Measurements from ENCODE around the gene THADA. TPM values are rescaled to one million over a fixed set of nuclear protein-coding genes. Genes with fewer than 3 reads are reported as not detected.

The THADA gene
- total RNA-seq, 6 donors from 2014 or later = 23.6 to 57.5 (median 37.3) TPM

DNA sequence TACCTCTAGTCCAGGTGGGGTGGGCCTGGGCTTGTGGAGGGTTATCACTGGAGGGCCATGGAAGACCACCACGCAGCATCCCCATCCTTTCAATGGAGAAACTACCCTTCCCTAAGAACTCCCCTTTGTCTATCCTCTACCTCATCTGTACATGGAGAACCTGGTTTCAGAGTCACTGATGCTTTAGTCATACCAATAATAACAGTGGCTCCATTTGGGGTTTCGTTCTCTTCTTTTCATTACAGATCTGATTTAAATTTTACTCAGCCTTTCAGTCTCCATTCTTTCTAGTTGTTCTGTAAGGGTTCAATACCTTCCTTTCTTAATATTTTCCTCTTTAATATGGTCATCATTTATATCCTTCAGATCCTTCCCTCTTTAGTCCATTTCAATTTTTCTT, 314.8 kb downstream of the THADA start:
- Histone ChIP-seq H3K9me3 (peaks cover 0 to 14% (median 9%) of the 10 kb centered on the region in 4 donors), H3K36me3 (peaks cover 5 to 52% (median 28%) of the 10 kb centered on the region in 4 donors), H3K27me3 (no peaks in the 10 kb centered on the region), H3K27ac (no peak overlapping the region), H3K4me1 (peaks cover 14 to 27% (median 16%) of the 10 kb centered on the region in 4 donors), H3K4me3 (no peak overlapping the region)
- 63 to 94% methylated on average over 2 of the region's 2 CpGs for WGBS, 2 donors
- no peak for TF ChIP-seq POLR2A (IDR thresholded peaks at IDR 0.05)
- TF ChIP-seq, protein P1, sequence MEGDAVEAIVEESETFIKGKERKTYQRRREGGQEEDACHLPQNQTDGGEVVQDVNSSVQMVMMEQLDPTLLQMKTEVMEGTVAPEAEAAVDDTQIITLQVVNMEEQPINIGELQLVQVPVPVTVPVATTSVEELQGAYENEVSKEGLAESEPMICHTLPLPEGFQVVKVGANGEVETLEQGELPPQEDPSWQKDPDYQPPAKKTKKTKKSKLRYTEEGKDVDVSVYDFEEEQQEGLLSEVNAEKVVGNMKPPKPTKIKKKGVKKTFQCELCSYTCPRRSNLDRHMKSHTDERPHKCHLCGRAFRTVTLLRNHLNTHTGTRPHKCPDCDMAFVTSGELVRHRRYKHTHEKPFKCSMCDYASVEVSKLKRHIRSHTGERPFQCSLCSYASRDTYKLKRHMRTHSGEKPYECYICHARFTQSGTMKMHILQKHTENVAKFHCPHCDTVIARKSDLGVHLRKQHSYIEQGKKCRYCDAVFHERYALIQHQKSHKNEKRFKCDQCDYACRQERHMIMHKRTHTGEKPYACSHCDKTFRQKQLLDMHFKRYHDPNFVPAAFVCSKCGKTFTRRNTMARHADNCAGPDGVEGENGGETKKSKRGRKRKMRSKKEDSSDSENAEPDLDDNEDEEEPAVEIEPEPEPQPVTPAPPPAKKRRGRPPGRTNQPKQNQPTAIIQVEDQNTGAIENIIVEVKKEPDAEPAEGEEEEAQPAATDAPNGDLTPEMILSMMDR (IDR thresholded peaks at IDR 0.05) = no peak
- TF ChIP-seq POLR2AphosphoS5 (IDR thresholded peaks at IDR 0.05) = no peak
- TF ChIP-seq EP300 (IDR thresholded peaks at IDR 0.05) = no peak
- no peak for ATAC-seq (ENCODE audit: low FRiP score in 2 of 2)
- DNase-seq = no peak

DNA sequence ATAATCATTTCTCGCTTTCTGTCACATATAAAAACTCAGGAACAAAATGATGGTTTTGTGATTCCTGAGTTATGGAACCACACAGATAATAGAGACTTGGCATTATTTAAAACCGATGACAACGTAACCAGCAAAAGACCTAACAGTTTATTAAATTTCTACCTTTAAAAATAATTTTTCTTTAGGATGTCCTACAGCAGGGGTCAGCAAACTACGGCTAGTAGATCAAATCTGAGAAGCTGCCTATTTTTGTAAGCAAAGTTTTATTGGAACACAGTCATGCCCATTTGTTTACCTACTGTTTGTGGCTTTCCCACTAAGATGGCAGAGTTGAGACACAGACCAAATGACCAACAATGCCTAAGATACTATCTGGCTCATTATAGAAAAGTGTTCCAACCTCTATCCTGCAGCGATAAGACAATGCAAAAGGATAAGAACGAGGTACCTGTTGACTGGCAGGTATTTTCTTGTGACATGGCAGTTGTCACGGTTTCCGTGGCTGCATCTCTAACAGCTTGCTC, 316.5 kb downstream of the THADA start:
- no peaks in the 10 kb centered on the region for H3K27me3 ChIP-seq
- no peak overlapping the region for H3K4me3 ChIP-seq
- 91 to 96% methylated on average over 8 of the region's 8 CpGs for WGBS, 2 donors
- no peak for DNase-seq
- TF ChIP-seq EP300 (IDR thresholded peaks at IDR 0.05) (no peak), POLR2A (IDR thresholded peaks at IDR 0.05) (no peak), POLR2AphosphoS5 (IDR thresholded peaks at IDR 0.05) (no peak)
- TF ChIP-seq, protein P1 (IDR thresholded peaks at IDR 0.05) = no peak
- peaks cover 0 to 38% (median 15%) of the 10 kb centered on the region in 4 donors for H3K36me3 ChIP-seq
- ATAC-seq (ENCODE audit: low FRiP score in 2 of 2) = no peak
- H3K9me3 ChIP-seq = peaks cover 0 to 7% (median 4%) of the 10 kb centered on the region in 4 donors
- no peak overlapping the region for H3K27ac ChIP-seq
- peaks cover 14 to 27% (median 16%) of the 10 kb centered on the region in 4 donors for H3K4me1 ChIP-seq

DNA sequence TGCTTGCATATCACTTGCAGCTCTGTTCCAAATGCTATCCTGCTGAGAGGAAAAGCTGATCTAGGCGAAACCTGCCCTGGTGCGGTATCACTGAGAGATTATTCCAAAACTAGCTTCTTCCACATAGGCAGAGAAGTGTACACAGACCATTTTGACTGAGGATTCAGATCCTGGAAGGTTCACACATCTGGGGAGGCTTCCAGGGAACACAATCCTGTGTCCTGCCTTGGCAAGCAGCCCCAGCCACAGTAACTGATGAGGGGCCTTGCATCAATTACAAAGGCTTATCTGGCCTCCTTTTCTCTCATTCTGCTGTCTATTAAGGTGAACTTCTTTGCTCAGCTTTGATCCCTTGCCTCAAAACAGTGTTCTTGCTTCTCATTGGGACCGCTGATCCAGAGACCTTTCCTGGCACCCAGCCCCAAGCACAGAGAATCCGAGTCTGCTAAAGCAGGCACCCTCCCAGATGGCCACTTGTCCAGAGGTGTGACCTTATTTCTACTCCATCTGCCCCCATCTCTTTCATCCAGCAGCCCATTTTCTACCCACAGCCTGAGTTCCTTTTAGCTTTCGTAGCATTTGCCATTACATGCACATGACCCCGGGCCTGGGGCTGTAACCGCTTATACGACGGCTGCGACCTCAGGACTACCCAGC, 317.1 kb downstream of the THADA start:
- H3K27ac ChIP-seq = no peak overlapping the region
- peaks cover 14 to 27% (median 16%) of the 10 kb centered on the region in 4 donors for H3K4me1 ChIP-seq
- H3K27me3 ChIP-seq = no peaks in the 10 kb centered on the region
- DNase-seq (no peak), ATAC-seq (ENCODE audit: low FRiP score in 2 of 2) (no peak)
- 88 to 95% methylated on average over 10 of the region's 10 CpGs for WGBS, 2 donors
- TF ChIP-seq POLR2A (IDR thresholded peaks at IDR 0.05) (no peak), POLR2AphosphoS5 (IDR thresholded peaks at IDR 0.05) (no peak), EP300 (IDR thresholded peaks at IDR 0.05) (no peak)
- TF ChIP-seq, protein P1 (IDR thresholded peaks at IDR 0.05) = no peak
- H3K4me3 ChIP-seq = no peak overlapping the region
- H3K9me3 ChIP-seq = peaks cover 0 to under 1% (median under 1%) of the 10 kb centered on the region in 4 donors
- H3K36me3 ChIP-seq = peaks cover 0 to 31% (median 9%) of the 10 kb centered on the region in 4 donors

DNA sequence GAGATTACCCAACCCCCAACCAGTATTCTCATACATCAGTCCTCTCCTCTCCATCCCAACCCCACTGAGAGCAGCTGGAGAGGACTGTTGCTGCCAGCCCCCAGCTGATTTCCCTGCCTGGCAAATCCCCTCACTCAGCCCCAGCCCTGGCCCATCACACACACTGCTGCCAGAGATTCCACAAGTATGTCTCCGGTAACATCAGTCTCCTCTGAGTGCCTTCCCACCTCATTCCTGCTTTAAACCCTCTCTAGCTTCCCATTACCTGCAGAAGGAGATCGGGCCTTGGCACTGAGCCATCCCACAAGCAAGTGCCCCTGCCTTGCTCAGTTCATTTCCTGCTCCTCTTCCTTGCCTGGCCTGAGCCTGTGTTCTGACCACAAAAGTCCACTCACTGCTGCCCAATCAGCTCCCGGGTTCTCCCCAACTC, 318.9 kb downstream of the THADA start:
- WGBS, 2 donors = 25 to 46% methylated on average over 3 of the region's 3 CpGs
- no peak overlapping the region for H3K4me3 ChIP-seq
- peak; percentile 21 to 34 for ATAC-seq (ENCODE audit: low FRiP score in 2 of 2)
- no peak for TF ChIP-seq EP300 (IDR thresholded peaks at IDR 0.05)
- TF ChIP-seq, protein P1 (IDR thresholded peaks at IDR 0.05) = no peak
- no peak for TF ChIP-seq POLR2AphosphoS5 (IDR thresholded peaks at IDR 0.05)
- no peak for TF ChIP-seq POLR2A (IDR thresholded peaks at IDR 0.05)
- H3K9me3 ChIP-seq = no peaks in the 10 kb centered on the region
- H3K27ac ChIP-seq = peak overlapping the region; percentile 38 to 75 (median 58)
- H3K4me1 ChIP-seq = peaks cover 14 to 27% (median 16%) of the 10 kb centered on the region in 4 donors
- no peaks in the 10 kb centered on the region for H3K27me3 ChIP-seq
- DNase-seq = peak in 1 of 2 donors; percentile 69
- H3K36me3 ChIP-seq = peaks cover 0 to 20% (median 4%) of the 10 kb centered on the region in 4 donors

Measured in upper lobe of left lung (tissue), 6 donors.